H4 (cell line): Measurements from ENCODE around the gene GABRP. TPM values are rescaled to one million over a fixed set of nuclear protein-coding genes. Genes with fewer than 3 reads are reported as not detected.
"Not testable (repeated sequence)": the region's sequence is repeated elsewhere in the genome, so short reads cannot be mapped to it uniquely, and the experiment has no call there.

ENCODE experiments used
- DNase-seq: peaks from one replicate; pipeline ENCODE4 v3.0.0-alpha.2; 2015; ENCODE audit warnings: low spot score
- total RNA-seq: library from RNA; depleted of rRNA; stranded (reverse); fragments of >200 nt; shearing (Covaris generic); gene quantifications from 2 replicates; pipeline ENCODE4 v1.2.3, GENCODE V29; 2014

The GABRP gene
- total RNA-seq, 1 experiment from 2014 or later, result not detected

GRCh38 chr5:170792878-170793277 is 9.4 kb downstream of the GABRP start:
- DNase-seq, result no peak

GRCh38 chr5:170795154-170795553 is 11.6 kb downstream of the GABRP start:
- no peak for DNase-seq

GRCh38 chr5:170805666-170806065 is 22.1 kb downstream of the GABRP start:
- DNase-seq, result no peak

GRCh38 chr5:170809551-170809950 is 26.0 kb downstream of the GABRP start:
- DNase-seq, result peak; percentile 9

GRCh38 chr5:170811719-170812118 is 28.2 kb downstream of the GABRP start:
- no peak for DNase-seq

- DNase-seq, result no peak
These were observed 29.7 kb downstream of the GABRP start for GRCh38 chr5:170813231-170813630.

GRCh38 chr5:170817195-170817594 is 33.7 kb downstream of the GABRP start:
- no peak for DNase-seq

GRCh38 chr5:170818232-170818631 is 34.7 kb downstream of the GABRP start:
- DNase-seq, result no peak

- DNase-seq, result no peak
These were observed 36.3 kb downstream of the GABRP start for GRCh38 chr5:170819824-170820223.

- no peak for DNase-seq
These were observed 37.8 kb downstream of the GABRP start for GRCh38 chr5:170821257-170821800.

- DNase-seq, result no peak
These were observed 42.6 kb downstream of the GABRP start for GRCh38 chr5:170826117-170826516.

- DNase-seq, result no peak
These were observed 48.7 kb downstream of the GABRP start for GRCh38 chr5:170832241-170832640.

- DNase-seq, result not testable (repeated sequence)
These were observed 50.5 kb downstream of the GABRP start for GRCh38 chr5:170833981-170834380.

GRCh38 chr5:170836226-170836625 is 52.7 kb downstream of the GABRP start:
- no peak for DNase-seq

GRCh38 chr5:170843870-170844269 is 60.3 kb downstream of the GABRP start:
- DNase-seq, result no peak

GRCh38 chr5:170844651-170845050 is 61.1 kb downstream of the GABRP start:
- no peak for DNase-seq

GRCh38 chr5:170846416-170846815 is 62.9 kb downstream of the GABRP start:
- DNase-seq, result no peak

GRCh38 chr5:170846846-170847245 is 63.3 kb downstream of the GABRP start:
- DNase-seq, result no peak

- DNase-seq, result no peak
These were observed 64.5 kb downstream of the GABRP start for GRCh38 chr5:170848033-170848432.

GRCh38 chr5:170849374-170849773 is 65.8 kb downstream of the GABRP start:
- DNase-seq, result no peak

GRCh38 chr5:170854566-170854965 is 71.0 kb downstream of the GABRP start:
- no peak for DNase-seq

- DNase-seq, result no peak
These were observed 73.5 kb downstream of the GABRP start for GRCh38 chr5:170857066-170857465.

GRCh38 chr5:170860415-170860814 is 76.9 kb downstream of the GABRP start:
- DNase-seq, result no peak
